Heart left ventricle (tissue), 16 donors: Measurements from ENCODE around the gene LIMS2. TPM values are rescaled to one million over a fixed set of nuclear protein-coding genes. Genes with fewer than 3 reads are reported as not detected.

Experiments used
- ATAC-seq, 4 donors: fragments of 200-7000 bp; cut with Tn5 transposase; one replicate each; pipeline ENCODE4 v1.9.1; 2020 to 2022; ENCODE audit warnings: moderate library complexity in 4 of 4, mild to moderate bottlenecking in 3 of 4, moderate number of reproducible peaks in 1 of 4
- DNase-seq, 5 donors: peaks; one replicate each; pipeline ENCODE4 v3.0.0-alpha.2; 2020
- H3K27ac ChIP-seq, 12 donors: fragments of 200-600 bp; sonication (generic) in 4 of 12; one replicate each; pipeline versions ENCODE4 v1.5.0 to v1.8.0; 2016 to 2022; ENCODE audit warnings: mild to moderate bottlenecking in 2 of 12
- H3K27me3 ChIP-seq, 9 donors: fragments of 200-600 bp; sonication (generic) in 2 of 9; one replicate each; pipeline versions ENCODE4 v1.5.1 to v1.8.0; 2016 to 2022; ENCODE audit warnings: mild to moderate bottlenecking in 3 of 9
- H3K36me3 ChIP-seq, 9 donors: fragments of 200-600 bp; sonication (generic) in 2 of 9; one replicate each; pipeline versions ENCODE4 v1.5.0 to v1.8.0; 2018 to 2022; ENCODE audit warnings: mild to moderate bottlenecking in 2 of 9
- H3K4me1 ChIP-seq, 12 donors: fragments of 200-600 bp; sonication (generic) in 4 of 12; one replicate each; pipeline versions ENCODE4 v1.5.0 to v1.8.0; 2016 to 2022; ENCODE audit warnings: mild to moderate bottlenecking in 3 of 12
- H3K4me3 ChIP-seq, 12 donors: fragments of 200-600 bp; sonication (generic) in 4 of 12; one replicate each; pipeline versions ENCODE4 v1.5.0 to v1.8.0; 2017 to 2022; ENCODE audit warnings: mild to moderate bottlenecking in 9 of 12, moderate library complexity in 4 of 12
- H3K9me3 ChIP-seq, 12 donors: fragments of 200-600 bp; sonication (generic) in 4 of 12; one replicate each; pipeline versions ENCODE4 v1.5.0 to v1.8.0; 2016 to 2022; ENCODE audit warnings: mild to moderate bottlenecking in 1 of 12
- POLR2A ChIP-seq, 2 donors: fragments of 450-650 bp; IDR thresholded peaks; one replicate each; pipeline ENCODE4 v1.6.1; 2017; ENCODE audit warnings: antibody characterized with exemption in 2 of 2, mild to moderate bottlenecking in 2 of 2, moderate library complexity in 2 of 2
- WGBS, 4 donors: extraction: QIAGEN DNeasy Blood & Tissue Kit in 2 of 4; methylation state at CpG; one replicate each; pipeline versions ENCODE4 v1.1.5 to v1.1.7; 2013 to 2018; 5-methylcytosine and 5-hydroxymethylcytosine counted together
- intact Hi-C, 10 donors: fragments of 100-400 bp; cut with DNase I; formaldehyde crosslinking; loops; one replicate each; pipeline versions ENCODE4 v1.11.1 to v1.14.2; 2022
- polyA plus RNA-seq, 2 donors: library from polyadenylated mRNA; stranded (reverse); fragments of 200-250 nt; gene quantifications; one replicate each; pipeline ENCODE4 v1.2.3, GENCODE V29; 2013
- total RNA-seq, 9 donors: library from RNA; depleted of rRNA in 2 of 9; stranded (reverse); fragments of >200 nt in 2 of 9; fragmentation: NEBNext Ultra II Directional in 3 of 9; extraction: Animal tissue kit (Norgen Biotek cat#: 25700) in 3 of 9; gene quantifications; one replicate each; pipeline versions ENCODE4 v1.1.0 to v1.2.4, GENCODE V29; 2016 to 2023
- TF ChIP-seq, protein P1 (sequence below), 12 donors: fragments of 200-600 bp; sonication (generic) in 4 of 12; IDR thresholded peaks; one replicate each; pipeline versions ENCODE4 v1.5.0 to v1.8.0; 2018 to 2022; ENCODE audit warnings: antibody characterized with exemption in 12 of 12, mild to moderate bottlenecking in 5 of 12
- donor health status: ischemic (EF 13 %, LVEDD 7.1; RV severe dilation, severe dysfunction).
- donor health status: healthy with polysubstance abuse.
- donor health status: DM: no; HTN: yes; CAD: no.
- donor health status: DM: no; HTN: no; CAD: no.
- donor health status: ischemic (EF 25% LVEDD 6.9; RV normal size, moderate dysfunction).
- donor health status: ischemic (EF 25% LVEDD 5.7; RV mildly dilated, moderate dysfunction).
- donor health status: healthy.
- donor health status: DM: yes; HTN: yes; CAD: no.
- donor health status: ischemic (EF 35%, LVEDD 5.7; RV mildly dilated, moderate dysfunction).
- donor health status: nonischemic (EF 11% LVEDD 7.7; RV severe dilation, severe dysfunction).
- donor health status: DM: yes; HTN: yes; CAD: no.
- donor health status: PGD.
- donor health status: ischemic (EF 29% LVEDD 5.4; RV normal size, mild dysfunction).
- donor health status: nonischemic (EF 23%, LVEDD 6.1; RV moderate dilation, normal function).

LIMS2 gene
- total and polyA plus RNA-seq, 11 donors, result 97.1 to 293 (median 158) TPM

DNA sequence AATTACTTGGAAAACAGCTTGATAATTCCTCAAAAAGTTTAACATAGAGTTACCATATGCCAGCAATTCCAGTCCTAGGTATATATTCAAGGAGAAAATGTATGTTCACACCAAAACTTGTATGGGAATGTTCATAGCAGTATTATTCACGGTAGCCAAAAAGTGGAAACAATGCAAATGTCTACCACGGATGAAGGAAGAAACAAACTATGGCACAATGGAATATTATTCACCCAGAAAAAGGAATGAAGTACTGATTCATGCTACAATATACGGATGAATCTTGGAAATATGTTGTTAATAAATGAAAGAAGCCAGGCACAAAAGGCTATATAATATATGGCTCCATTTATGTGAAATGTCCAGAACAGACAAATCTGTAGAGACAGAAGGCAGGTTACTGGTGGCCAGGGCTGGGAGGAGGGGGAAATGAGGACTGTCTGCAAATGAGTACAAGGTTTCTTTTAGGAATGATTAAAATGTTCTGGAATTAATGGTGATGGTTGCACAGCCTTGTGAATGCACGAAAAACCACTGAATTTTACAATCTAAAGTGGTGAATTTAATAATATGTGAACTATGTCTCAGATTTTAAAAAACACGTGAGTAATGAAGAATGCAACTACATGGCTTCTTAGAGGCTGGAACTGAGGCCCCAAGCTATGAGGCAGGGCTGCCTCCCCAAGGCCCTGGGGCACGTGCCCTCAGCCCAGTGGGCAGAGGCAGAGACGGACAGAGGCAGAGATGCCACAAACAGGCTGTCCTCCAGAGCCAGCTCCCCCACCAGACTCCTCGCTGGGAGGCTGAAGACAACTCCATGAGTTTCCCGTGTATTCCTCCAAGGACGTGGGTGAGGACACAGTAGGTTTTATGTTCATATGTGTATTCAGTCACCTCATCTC is 5.0 kb downstream of the LIMS2 start:
- Histone ChIP-seq H3K36me3 (peaks cover 0 to 4% (median 2%) of the 10 kb centered on the region in 9 donors), H3K9me3 (peaks cover 0 to 11% (median 0%) of the 10 kb centered on the region in 12 donors), H3K4me1 (peaks cover 0 to 80% (median 48%) of the 10 kb centered on the region in 12 donors), H3K4me3 (no peak overlapping the region), H3K27ac (peak overlapping the region in 6 of 12 donors; percentile 3 to 99 (median 94)), H3K27me3 (peaks cover 0 to 18% (median 0%) of the 10 kb centered on the region in 9 donors)
- intact Hi-C loops, result loop anchor here in 3 of 10 donors (5.0 to 10.0 kb wide), 2 partner anchors 33 to 76 kb away; no protein-coding TSS in a partner anchor
- DNase-seq (peak in 1 of 5 donors; percentile 44), ATAC-seq (no peak)
- WGBS, 4 donors, result 60 to 74% (median 66%) methylated on average over 10 of the region's 10 CpGs
- TF ChIP-seq, protein P1, sequence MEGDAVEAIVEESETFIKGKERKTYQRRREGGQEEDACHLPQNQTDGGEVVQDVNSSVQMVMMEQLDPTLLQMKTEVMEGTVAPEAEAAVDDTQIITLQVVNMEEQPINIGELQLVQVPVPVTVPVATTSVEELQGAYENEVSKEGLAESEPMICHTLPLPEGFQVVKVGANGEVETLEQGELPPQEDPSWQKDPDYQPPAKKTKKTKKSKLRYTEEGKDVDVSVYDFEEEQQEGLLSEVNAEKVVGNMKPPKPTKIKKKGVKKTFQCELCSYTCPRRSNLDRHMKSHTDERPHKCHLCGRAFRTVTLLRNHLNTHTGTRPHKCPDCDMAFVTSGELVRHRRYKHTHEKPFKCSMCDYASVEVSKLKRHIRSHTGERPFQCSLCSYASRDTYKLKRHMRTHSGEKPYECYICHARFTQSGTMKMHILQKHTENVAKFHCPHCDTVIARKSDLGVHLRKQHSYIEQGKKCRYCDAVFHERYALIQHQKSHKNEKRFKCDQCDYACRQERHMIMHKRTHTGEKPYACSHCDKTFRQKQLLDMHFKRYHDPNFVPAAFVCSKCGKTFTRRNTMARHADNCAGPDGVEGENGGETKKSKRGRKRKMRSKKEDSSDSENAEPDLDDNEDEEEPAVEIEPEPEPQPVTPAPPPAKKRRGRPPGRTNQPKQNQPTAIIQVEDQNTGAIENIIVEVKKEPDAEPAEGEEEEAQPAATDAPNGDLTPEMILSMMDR (IDR thresholded peaks at IDR 0.05), result no peak
- TF ChIP-seq POLR2A (IDR thresholded peaks at IDR 0.05), result no peak

DNA sequence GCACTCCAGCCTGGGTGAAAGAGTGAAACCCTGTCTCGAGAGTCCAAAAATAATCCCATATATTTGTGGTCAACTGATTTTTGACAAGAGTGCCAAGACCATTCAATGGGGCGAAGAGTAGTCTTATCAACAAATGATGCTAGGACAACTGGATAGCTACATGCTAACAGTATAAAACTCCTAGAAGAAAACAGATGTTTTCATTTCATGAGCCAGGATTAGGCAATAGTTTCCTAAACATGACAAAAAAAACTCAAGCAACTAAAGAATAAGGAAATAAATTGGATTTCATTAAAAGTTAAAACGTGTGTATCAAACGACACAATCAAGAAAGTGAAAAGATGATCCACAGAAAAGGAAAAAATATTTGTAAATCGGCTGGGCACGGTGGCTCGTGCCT is 6.3 kb downstream of the LIMS2 start:
- peaks cover 0 to 11% (median 0%) of the 10 kb centered on the region in 12 donors for H3K9me3 ChIP-seq
- no peak overlapping the region for H3K4me3 ChIP-seq
- peak overlapping the region in 4 of 12 donors; percentile 8 to 98 (median 34) for H3K27ac ChIP-seq
- WGBS, 4 donors, result 55 to 69% (median 65%) methylated on average over 7 of the region's 7 CpGs
- H3K4me1 ChIP-seq, result peaks cover 0 to 92% (median 52%) of the 10 kb centered on the region in 12 donors
- ATAC-seq (no peak), DNase-seq (no peak)
- H3K27me3 ChIP-seq, result peaks cover 0 to 21% (median 0%) of the 10 kb centered on the region in 9 donors
- peaks cover 0 to 4% (median 2%) of the 10 kb centered on the region in 9 donors for H3K36me3 ChIP-seq
- intact Hi-C loops, result no loop called here
- no peak for TF ChIP-seq POLR2A (IDR thresholded peaks at IDR 0.05)
- TF ChIP-seq, protein P1 (IDR thresholded peaks at IDR 0.05), result no peak

DNA sequence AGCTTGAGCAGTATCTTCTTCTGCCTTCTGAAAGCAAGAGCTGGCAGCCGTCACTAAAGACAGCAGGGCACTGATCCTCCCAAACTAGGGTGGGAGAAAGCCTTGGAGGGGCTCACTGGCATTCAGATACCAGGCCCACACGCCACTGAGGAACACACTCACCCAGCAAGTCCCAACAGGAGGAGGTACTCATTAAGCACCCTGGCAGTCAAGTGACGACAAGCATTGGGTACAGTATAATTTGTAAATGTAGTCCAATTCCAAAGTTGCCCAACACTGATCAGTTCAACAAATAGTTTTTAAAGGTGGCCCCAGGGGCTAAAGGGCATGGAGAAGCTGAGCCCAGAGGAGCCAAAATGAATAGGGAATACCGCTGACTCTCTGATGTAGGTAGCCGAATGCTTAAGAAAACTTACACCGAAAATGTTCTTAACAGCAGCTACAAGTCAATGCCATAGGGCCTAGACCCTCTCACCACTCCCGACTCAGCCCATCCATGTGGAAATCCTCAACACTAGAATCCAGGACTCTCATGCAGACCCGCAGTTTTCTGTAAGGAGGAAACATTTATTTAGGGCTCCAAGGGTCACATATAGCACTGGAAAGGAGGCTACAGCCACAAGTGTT is 9.9 kb downstream of the LIMS2 start:
- Histone ChIP-seq H3K4me3 (peak overlapping the region in 7 of 12 donors; percentile 38 to 52 (median 43)), H3K4me1 (peaks cover 9 to 90% (median 69%) of the 10 kb centered on the region in 12 donors), H3K36me3 (peaks cover 0 to 9% (median 2%) of the 10 kb centered on the region in 9 donors), H3K27me3 (peaks cover 0 to 30% (median 0%) of the 10 kb centered on the region in 9 donors), H3K27ac (peak overlapping the region; percentile 82 to 98 (median 88)), H3K9me3 (peaks cover 0 to 11% (median 0%) of the 10 kb centered on the region in 12 donors)
- intact Hi-C loops, result no loop called here
- ATAC-seq (no peak), DNase-seq (no peak)
- no peak for TF ChIP-seq POLR2A (IDR thresholded peaks at IDR 0.05)
- TF ChIP-seq, protein P1 (IDR thresholded peaks at IDR 0.05), result no peak
- 60 to 69% (median 67%) methylated on average over 8 of the region's 8 CpGs for WGBS, 4 donors

DNA sequence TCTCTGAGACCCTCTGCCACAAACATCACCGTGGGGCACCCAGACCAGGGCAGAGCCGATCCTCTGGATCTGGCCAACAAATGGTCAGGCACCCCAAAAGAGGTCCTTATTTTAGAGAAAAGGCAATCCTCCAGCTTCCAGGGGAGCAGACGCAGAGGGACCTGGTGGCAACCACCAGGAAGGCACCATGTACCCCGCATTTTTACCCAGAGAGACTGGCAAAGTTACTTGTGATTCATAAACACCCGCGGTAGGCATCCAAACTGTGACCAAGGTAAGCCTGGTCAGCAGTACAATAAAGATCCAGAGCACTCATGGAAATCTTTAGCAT is 10.5 kb downstream of the LIMS2 start:
- intact Hi-C loops, result no loop called here
- ATAC-seq (no peak), DNase-seq (no peak)
- 51 to 66% (median 60%) methylated on average over 3 to 6 of the region's 6 CpGs for WGBS, 4 donors
- Histone ChIP-seq H3K4me1 (peaks cover 9 to 94% (median 74%) of the 10 kb centered on the region in 12 donors), H3K27me3 (peaks cover 0 to 30% (median 0%) of the 10 kb centered on the region in 9 donors), H3K36me3 (peaks cover 0 to 10% (median 3%) of the 10 kb centered on the region in 9 donors), H3K9me3 (peaks cover 0 to 11% (median 0%) of the 10 kb centered on the region in 12 donors), H3K27ac (peak overlapping the region; percentile 82 to 98 (median 88)), H3K4me3 (peak overlapping the region in 11 of 12 donors; percentile 21 to 52 (median 43))
- TF ChIP-seq, protein P1 (IDR thresholded peaks at IDR 0.05), result no peak
- no peak for TF ChIP-seq POLR2A (IDR thresholded peaks at IDR 0.05)
